RWPE2 (cell line): ENCODE data around the gene LRP3.

Experiments
- ATAC-seq: fragments of 200-7000 bp; cut with Tn5 transposase; 3 replicates; pipeline ENCODE4 v1.9.1; 2021; ENCODE audit warnings: low read depth
- DNase-seq: peaks from one replicate; pipeline ENCODE4 v3.0.0-alpha.2; 2020; ENCODE audit warnings: low spot score
- H3K27ac ChIP-seq: fragments of 450-650 bp; 2 replicates; pipeline ENCODE4 v1.5.1; 2017; ENCODE audit warnings: mild to moderate bottlenecking; ENCODE audit not compliant: poor library complexity, severe bottlenecking
- H3K27me3 ChIP-seq: fragments of 250-450 bp; sonication (Bioruptor Pico); 2 replicates; pipeline ENCODE4 v1.5.1; 2021; ENCODE audit warnings: mild to moderate bottlenecking, moderate library complexity; ENCODE audit not compliant: insufficient read depth, poor library complexity, severe bottlenecking
- H3K36me3 ChIP-seq: fragments of 250-450 bp; sonication (Bioruptor Pico); 2 replicates; pipeline ENCODE4 v1.5.1; 2020; ENCODE audit warnings: low read depth, mild to moderate bottlenecking, moderate library complexity
- H3K4me1 ChIP-seq: fragments of 250-450 bp; sonication (Bioruptor Pico); 2 replicates; pipeline ENCODE4 v1.5.1; 2021; ENCODE audit warnings: mild to moderate bottlenecking, moderate library complexity; ENCODE audit not compliant: insufficient read depth, poor library complexity, severe bottlenecking
- H3K4me3 ChIP-seq: fragments of 250-450 bp; sonication (Bioruptor Pico); 2 replicates; pipeline ENCODE4 v1.5.1; 2021; ENCODE audit warnings: mild to moderate bottlenecking, moderate library complexity; ENCODE audit not compliant: severe bottlenecking
- H3K9me3 ChIP-seq: fragments of 250-450 bp; sonication (Bioruptor Pico); 2 replicates; pipeline ENCODE4 v1.5.1; 2021; ENCODE audit warnings: mild to moderate bottlenecking, moderate library complexity; ENCODE audit not compliant: severe bottlenecking
- TF ChIP-seq, protein P1 (sequence below): fragments of 450-650 bp; IDR thresholded peaks from one replicate; pipeline ENCODE4 v1.5.1; 2017; ENCODE audit warnings: mild to moderate bottlenecking, moderate library complexity; ENCODE audit not compliant: poor library complexity, severe bottlenecking

The LRP3 gene

DNA sequence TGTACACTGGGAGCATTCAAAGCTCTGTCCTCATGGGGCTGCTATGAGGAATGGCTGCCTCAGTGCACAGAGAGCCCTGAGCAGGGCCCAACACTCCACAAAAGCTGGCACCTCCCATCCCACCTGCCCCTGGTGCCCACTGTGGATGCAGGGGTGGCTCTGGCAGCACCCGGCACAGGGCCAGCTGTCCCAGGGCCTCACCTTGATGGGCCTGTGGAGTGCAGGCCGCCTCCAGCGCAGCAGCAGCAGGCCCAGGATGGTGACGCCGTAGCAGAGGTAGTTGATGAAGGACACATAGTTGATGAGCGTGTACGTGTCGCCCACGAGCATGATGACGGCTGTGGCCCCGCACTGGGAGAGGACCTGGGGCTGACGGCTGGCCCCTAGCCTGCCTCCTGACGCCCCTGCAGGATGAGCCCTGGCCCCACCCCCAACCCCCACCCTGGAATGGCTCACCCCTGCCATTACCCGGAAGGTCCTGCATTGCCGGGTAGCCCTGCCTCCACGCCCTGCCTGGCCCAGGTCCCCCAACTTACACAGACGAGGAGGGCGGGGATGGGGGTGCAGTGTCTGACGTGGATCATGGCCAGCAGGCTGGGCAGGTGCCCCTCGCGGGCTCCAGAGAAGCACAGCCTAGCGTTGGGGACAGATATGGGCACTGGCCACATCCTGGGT lies 16.3 kb downstream of the LRP3 start:
- ATAC-seq = no peak
- H3K36me3 ChIP-seq = no peaks in the 10 kb centered on the region
- H3K27me3 ChIP-seq = no peaks in the 10 kb centered on the region
- TF ChIP-seq, protein P1, sequence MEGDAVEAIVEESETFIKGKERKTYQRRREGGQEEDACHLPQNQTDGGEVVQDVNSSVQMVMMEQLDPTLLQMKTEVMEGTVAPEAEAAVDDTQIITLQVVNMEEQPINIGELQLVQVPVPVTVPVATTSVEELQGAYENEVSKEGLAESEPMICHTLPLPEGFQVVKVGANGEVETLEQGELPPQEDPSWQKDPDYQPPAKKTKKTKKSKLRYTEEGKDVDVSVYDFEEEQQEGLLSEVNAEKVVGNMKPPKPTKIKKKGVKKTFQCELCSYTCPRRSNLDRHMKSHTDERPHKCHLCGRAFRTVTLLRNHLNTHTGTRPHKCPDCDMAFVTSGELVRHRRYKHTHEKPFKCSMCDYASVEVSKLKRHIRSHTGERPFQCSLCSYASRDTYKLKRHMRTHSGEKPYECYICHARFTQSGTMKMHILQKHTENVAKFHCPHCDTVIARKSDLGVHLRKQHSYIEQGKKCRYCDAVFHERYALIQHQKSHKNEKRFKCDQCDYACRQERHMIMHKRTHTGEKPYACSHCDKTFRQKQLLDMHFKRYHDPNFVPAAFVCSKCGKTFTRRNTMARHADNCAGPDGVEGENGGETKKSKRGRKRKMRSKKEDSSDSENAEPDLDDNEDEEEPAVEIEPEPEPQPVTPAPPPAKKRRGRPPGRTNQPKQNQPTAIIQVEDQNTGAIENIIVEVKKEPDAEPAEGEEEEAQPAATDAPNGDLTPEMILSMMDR = no peak
- no peaks in the 10 kb centered on the region for H3K4me1 ChIP-seq
- H3K9me3 ChIP-seq = no peaks in the 10 kb centered on the region
- H3K27ac ChIP-seq = no peak overlapping the region
- DNase-seq = no peak
- H3K4me3 ChIP-seq = no peak overlapping the region

DNA sequence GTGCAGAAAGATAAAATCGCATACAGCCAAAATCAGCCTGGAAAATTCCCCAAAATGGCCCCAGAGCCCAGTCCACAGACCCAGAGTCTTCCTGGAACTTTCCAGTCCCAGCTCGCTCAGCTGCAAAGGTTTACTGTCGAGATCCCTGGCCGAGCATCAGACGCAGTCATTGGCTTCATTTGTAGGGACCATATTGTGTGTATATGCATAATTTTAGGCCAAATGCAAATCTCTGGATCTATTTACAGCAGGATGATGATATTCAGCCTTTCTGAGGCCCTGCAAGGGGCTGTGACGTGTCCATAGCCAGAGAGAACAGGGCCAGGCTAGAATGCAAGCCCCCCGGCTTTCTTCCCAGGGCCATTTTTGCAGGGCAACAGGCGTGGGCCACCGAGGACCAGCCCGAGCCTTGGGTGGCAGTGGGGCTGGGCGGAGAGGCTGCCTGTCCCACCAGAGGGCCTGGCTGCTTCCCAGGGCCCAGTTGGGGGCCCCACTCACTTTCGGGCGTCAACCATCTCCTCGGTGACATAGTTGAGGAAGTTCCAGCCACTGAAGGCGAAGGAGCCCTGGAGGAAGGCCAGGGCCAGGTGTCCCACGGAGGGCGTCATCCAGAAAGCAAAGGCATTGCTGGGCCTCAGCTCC lies 17.8 kb downstream of the LRP3 start:
- DNase-seq = no peak
- H3K27ac ChIP-seq = no peak overlapping the region
- no peaks in the 10 kb centered on the region for H3K9me3 ChIP-seq
- no peaks in the 10 kb centered on the region for H3K27me3 ChIP-seq
- no peaks in the 10 kb centered on the region for H3K36me3 ChIP-seq
- ATAC-seq = no peak
- no peak overlapping the region for H3K4me3 ChIP-seq
- H3K4me1 ChIP-seq = no peaks in the 10 kb centered on the region
- TF ChIP-seq, protein P1 = no peak

DNA sequence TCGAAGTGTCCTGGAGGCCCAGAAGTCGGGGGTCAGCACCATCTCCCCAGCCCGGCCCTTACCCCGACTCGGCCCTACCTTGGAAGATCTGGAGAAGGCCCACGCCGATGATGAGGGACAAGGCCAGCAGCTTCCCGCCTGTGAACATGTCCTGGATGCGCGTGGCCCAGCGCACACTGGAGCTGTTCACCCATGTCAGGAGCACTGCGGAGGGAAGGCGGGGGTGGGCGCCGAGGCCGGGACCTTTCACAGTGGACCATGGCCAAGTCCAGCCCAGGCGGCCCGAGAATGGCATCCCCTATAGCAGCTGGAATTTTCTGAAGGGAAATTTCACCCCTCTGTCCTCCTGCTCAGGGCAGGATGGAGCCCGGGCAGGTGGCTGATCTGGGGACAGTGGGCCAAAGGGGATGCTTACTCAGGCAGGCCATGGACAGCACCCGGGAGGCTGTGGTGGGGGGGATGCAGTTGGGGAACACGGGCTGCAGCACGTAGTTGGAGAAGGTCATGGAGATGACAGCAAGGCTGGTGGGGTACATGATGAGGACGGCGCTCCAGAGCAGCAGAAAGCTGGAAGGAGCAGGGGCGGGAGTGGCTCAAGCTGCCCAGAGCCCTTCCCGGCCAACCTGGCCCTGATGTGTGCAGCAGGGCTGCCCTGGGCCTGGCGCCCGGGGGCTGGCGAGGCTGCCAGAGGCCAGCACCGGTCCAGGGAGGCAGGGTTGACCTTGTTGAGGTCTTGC lies 18.5 kb downstream of the LRP3 start:
- DNase-seq (no peak), ATAC-seq (no peak)
- Histone ChIP-seq H3K9me3 (no peaks in the 10 kb centered on the region), H3K4me1 (no peaks in the 10 kb centered on the region), H3K27ac (no peak overlapping the region), H3K36me3 (no peaks in the 10 kb centered on the region), H3K4me3 (no peak overlapping the region), H3K27me3 (no peaks in the 10 kb centered on the region)
- TF ChIP-seq, protein P1 = no peak

DNA sequence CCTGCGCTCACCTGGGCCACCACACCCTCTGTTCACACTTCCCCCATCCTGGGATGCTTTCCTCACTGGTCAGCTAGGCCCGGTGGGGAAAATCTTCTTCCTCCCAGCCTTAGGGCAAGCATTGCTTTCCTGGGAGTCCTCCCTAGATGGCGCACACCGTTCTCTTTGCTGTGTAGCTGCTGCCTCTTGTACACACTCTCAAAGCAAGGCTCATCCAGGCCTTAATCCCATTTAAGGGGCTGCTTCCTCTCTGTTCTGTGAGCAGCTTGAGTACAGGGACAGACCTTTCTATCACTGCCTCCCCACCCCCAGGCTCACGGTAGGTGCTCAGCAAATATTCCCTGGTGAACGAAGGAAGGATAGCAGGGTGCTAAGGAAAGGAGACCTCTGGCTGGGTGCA lies 20.5 kb downstream of the LRP3 start:
- Histone ChIP-seq H3K9me3 (no peaks in the 10 kb centered on the region), H3K27ac (no peak overlapping the region), H3K4me1 (no peaks in the 10 kb centered on the region), H3K27me3 (no peaks in the 10 kb centered on the region), H3K36me3 (no peaks in the 10 kb centered on the region), H3K4me3 (no peak overlapping the region)
- ATAC-seq (peak; percentile 28; the same call in 2 of the 3 replicates), DNase-seq (no peak)
- TF ChIP-seq, protein P1 = no peak
